GM23338 (cell line): Measurements from ENCODE around the gene TMEM119.

Experiments used
- CREB1 ChIP-seq: fragments of 250-450 bp; sonication (Bioruptor Pico); IDR thresholded peaks from 2 replicates; pipeline ENCODE4 v1.5.0; 2020; ENCODE audit warnings: low read depth, mild to moderate bottlenecking, moderate library complexity
- TF ChIP-seq, protein P1 (sequence below), 2 experiments: fragments of 200-600 bp in 1 of 2; sonication (generic) in 1 of 2; conservative IDR thresholded peaks; 2 replicates each; pipeline versions ENCODE4 v1.5.1 to v1.6.1; 2016 to 2017; ENCODE audit warnings: antibody characterized with exemption in 2 of 2, low read depth in 2 of 2, mild to moderate bottlenecking in 2 of 2, moderate library complexity in 1 of 2

GRCh38 chr12:108616941-108617858 is 19.3 kb upstream of the TMEM119 start:
- TF ChIP-seq CREB1 (CRISPR knock-in tag) = no peak
- TF ChIP-seq, protein P1, sequence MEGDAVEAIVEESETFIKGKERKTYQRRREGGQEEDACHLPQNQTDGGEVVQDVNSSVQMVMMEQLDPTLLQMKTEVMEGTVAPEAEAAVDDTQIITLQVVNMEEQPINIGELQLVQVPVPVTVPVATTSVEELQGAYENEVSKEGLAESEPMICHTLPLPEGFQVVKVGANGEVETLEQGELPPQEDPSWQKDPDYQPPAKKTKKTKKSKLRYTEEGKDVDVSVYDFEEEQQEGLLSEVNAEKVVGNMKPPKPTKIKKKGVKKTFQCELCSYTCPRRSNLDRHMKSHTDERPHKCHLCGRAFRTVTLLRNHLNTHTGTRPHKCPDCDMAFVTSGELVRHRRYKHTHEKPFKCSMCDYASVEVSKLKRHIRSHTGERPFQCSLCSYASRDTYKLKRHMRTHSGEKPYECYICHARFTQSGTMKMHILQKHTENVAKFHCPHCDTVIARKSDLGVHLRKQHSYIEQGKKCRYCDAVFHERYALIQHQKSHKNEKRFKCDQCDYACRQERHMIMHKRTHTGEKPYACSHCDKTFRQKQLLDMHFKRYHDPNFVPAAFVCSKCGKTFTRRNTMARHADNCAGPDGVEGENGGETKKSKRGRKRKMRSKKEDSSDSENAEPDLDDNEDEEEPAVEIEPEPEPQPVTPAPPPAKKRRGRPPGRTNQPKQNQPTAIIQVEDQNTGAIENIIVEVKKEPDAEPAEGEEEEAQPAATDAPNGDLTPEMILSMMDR (conservative IDR thresholded peaks at IDR 0.05; ENCODE audit: low read depth in 2 of 2) = no peak
